Skeletal muscle tissue (tissue), 4 donors: ENCODE results near the gene IGF1R. TPM values are rescaled to one million over a fixed set of nuclear protein-coding genes. Genes with fewer than 3 reads are reported as not detected.

Experiments
- H3K27ac ChIP-seq: one replicate; pipeline ENCODE4 v1.7.0; 2013; ENCODE audit warnings: mild to moderate bottlenecking, low read depth, low read length, inconsistent platforms
- H3K27me3 ChIP-seq, 3 donors: one replicate each; pipeline ENCODE4 v1.7.0; 2013; ENCODE audit warnings: low read length in 3 of 3; ENCODE audit not compliant: control insufficient read depth in 3 of 3, insufficient read depth in 3 of 3
- H3K36me3 ChIP-seq, 3 donors: one replicate each; pipeline ENCODE4 v1.7.0; 2013; ENCODE audit warnings: low read length in 3 of 3; ENCODE audit not compliant: control insufficient read depth in 3 of 3, insufficient read depth in 3 of 3
- H3K4me1 ChIP-seq, 3 donors: one replicate each; pipeline ENCODE4 v1.7.0; 2013; ENCODE audit warnings: low read length in 3 of 3, mild to moderate bottlenecking in 3 of 3; ENCODE audit not compliant: control insufficient read depth in 3 of 3, insufficient read depth in 3 of 3
- H3K4me3 ChIP-seq, 3 donors: one replicate each; pipeline ENCODE4 v1.7.0; 2013; ENCODE audit warnings: low read length in 3 of 3
- H3K9ac ChIP-seq, 3 donors: one replicate each; pipeline ENCODE4 v1.7.0; 2013; ENCODE audit warnings: low read length in 3 of 3, mild to moderate bottlenecking in 3 of 3, moderate library complexity in 2 of 3, low read depth in 1 of 3
- H3K9me3 ChIP-seq, 3 donors: one replicate each; pipeline ENCODE4 v1.7.0; 2013; ENCODE audit warnings: low read length in 3 of 3; ENCODE audit not compliant: control insufficient read depth in 3 of 3
- total RNA-seq: library from RNA; depleted of rRNA; stranded (reverse); fragments of >200 nt; gene quantifications from one replicate; pipeline ENCODE4 v1.2.3, GENCODE V29; 2014
- donor health status: Osteomylitis.

The IGF1R gene
- total RNA-seq, 1 donor from 2014 or later: 25.6 TPM

DNA sequence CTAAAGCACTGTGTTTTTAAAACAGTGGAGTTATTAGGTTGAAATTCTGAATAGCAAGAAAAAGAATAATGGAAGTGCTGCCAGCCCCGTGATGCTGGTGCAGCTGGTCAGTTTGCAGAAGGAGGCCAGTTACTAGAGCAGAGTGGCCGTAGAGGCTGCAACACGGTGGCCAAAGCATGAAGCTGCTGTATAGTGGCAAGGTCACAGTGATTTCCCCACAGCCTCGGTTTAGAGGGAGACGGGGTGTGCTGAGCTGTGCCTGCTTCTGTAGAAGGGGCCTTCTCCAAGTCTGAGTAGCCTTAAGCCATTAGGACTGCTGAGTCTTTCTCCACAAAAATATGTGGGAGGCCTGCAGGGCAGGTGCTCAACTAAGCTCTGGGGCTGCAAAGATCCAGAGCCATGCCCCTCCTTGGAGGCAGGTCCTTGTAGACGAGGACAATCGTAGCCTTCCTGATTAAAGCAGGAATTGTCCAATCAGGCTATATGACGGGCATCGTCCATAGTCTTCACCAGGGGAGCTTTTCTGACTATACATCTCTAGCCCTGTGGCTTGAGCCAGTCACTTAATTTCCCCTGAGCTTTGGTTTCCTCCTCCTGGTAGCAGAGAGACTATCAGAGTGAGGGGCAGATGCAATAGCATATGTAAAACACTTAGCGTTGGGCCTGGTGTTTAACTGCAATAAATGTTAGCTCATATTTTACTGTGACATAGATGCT, 207.6 kb downstream of the IGF1R start:
- no peak overlapping the region for H3K9ac ChIP-seq
- H3K36me3 ChIP-seq: no peaks in the 10 kb centered on the region
- H3K27me3 ChIP-seq: no peaks in the 10 kb centered on the region
- peaks cover 19 to 48% (median 31%) of the 10 kb centered on the region in 3 donors for H3K4me1 ChIP-seq
- H3K9me3 ChIP-seq: no peaks in the 10 kb centered on the region
- no peak overlapping the region for H3K27ac ChIP-seq
- H3K4me3 ChIP-seq: no peak overlapping the region

DNA sequence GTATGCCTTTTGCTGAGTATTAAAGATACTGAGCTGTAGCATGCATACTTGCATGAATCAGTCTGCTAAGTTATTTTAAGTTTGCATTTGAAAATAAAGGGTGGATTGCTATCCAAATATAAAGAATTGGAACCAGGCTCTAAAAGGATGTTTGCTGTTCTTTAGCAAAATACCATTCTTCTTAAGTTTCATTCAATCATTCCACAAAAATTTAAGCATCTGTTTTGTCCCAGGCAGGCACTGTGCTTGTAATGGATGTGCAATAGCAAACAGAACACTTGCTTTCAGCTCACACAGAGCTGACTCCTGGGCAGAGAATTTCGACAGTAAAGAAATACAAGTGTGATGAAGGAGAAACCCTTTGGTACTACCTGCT, 208.2 kb downstream of the IGF1R start:
- H3K9me3 ChIP-seq: no peaks in the 10 kb centered on the region
- H3K27me3 ChIP-seq: no peaks in the 10 kb centered on the region
- H3K4me1 ChIP-seq: peaks cover 14 to 43% (median 25%) of the 10 kb centered on the region in 3 donors
- H3K9ac ChIP-seq: no peak overlapping the region
- no peaks in the 10 kb centered on the region for H3K36me3 ChIP-seq
- no peak overlapping the region for H3K4me3 ChIP-seq
- H3K27ac ChIP-seq: no peak overlapping the region

DNA sequence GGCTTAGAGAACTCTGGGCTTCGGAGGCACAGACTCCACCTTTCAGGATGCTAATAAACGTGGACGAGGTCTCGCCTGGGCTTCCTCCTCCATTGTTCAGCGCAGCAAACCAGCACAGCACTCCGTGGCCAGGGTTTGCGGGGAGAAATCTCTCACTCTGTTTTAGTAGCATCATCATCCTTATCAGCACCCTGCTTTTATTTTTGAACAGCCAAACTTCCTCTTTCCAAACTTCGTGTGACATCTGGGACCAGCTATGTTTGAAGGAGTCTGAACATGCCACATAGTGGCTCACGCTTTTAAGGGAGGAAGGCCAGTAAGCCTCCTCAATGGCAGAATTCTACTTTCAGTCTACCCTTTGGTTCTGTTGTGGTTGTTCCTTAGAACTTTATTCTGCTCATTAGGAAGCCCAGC, 210.3 kb downstream of the IGF1R start:
- Histone ChIP-seq H3K4me3 (no peak overlapping the region), H3K9me3 (no peaks in the 10 kb centered on the region), H3K36me3 (no peaks in the 10 kb centered on the region), H3K9ac (no peak overlapping the region), H3K27me3 (no peaks in the 10 kb centered on the region), H3K4me1 (peaks cover 2 to 25% (median 11%) of the 10 kb centered on the region in 3 donors), H3K27ac (no peak overlapping the region)

DNA sequence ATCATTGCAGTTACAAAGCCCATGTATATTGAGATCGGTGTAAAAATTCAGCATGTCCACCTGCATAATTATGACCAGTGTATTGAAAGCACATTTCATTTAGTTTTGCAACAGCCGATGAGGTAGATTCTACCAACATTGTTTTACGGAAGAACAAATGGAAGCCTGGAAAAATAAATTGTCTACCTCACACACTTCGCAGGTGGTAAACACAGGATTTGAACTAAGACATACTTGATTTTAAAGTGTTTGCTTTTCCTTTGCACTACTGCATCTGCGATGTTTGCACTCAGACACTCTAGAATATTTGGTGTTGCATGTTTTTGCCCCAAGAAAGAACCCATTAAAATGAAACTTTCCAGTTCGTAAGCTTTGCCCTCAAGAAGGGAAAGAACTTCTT, 210.8 kb downstream of the IGF1R start:
- H3K4me3 ChIP-seq: no peak overlapping the region
- H3K27me3 ChIP-seq: no peaks in the 10 kb centered on the region
- H3K36me3 ChIP-seq: no peaks in the 10 kb centered on the region
- H3K4me1 ChIP-seq: peaks cover 0 to 20% (median 8%) of the 10 kb centered on the region in 3 donors
- no peak overlapping the region for H3K9ac ChIP-seq
- no peak overlapping the region for H3K27ac ChIP-seq
- no peaks in the 10 kb centered on the region for H3K9me3 ChIP-seq

DNA sequence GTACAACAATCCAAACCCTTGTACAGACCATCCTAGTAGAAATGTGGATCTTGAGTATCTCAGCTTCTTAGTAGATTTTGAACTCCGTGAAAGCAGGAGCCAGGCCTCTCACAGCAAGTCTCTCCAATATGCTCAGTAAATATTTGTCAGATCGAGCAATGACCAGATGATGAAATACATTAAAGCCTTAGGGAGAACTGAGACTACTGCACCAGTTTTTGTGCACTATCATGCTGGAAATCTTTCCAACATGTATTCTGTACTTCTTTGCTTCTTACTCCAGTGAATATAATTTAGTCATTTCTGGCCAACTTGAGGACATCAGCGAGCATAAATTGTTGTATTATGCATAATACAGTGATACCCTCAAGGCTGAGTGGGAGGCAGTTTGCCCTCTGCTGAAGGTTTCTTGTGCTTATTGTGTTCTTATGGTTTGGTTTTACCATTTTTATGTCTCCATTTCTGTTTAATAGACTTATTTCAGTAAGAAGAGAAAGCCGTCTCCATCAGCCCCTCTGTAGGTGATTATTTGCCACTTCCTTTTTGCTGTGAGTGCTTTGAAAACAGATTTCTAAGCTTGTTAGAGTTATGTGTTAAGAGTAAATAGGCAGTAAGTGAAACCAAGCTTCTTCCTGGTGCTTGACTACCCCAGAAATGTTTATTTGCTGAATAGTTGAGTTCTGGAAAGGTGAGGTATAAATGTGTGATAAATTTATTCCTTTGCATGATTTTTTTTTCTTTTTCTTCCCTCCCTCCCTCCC, 212.1 kb downstream of the IGF1R start:
- no peaks in the 10 kb centered on the region for H3K9me3 ChIP-seq
- H3K27me3 ChIP-seq: no peaks in the 10 kb centered on the region
- peaks cover 0 to 8% (median 8%) of the 10 kb centered on the region in 3 donors for H3K4me1 ChIP-seq
- no peak overlapping the region for H3K27ac ChIP-seq
- no peak overlapping the region for H3K9ac ChIP-seq
- H3K36me3 ChIP-seq: no peaks in the 10 kb centered on the region
- H3K4me3 ChIP-seq: no peak overlapping the region

DNA sequence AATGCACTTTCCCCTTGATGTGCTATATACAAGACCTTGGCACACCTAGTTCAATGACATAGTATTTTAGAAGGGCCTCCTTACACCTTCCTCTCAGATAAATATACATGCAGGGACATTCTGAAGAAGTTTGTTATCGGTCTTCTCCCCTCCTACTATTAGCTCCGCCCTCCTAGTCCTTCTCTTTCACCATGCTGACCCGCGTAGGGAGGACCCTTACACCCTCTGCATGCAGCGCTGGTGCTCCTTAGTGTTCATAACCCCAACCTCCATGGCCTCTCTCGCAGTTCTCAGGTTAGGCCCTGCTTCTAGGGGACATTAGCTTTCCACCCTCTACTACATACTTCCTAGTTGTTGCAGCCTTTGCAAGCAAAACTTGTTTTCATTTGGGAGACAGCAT, 212.8 kb downstream of the IGF1R start:
- H3K27ac ChIP-seq: no peak overlapping the region

DNA sequence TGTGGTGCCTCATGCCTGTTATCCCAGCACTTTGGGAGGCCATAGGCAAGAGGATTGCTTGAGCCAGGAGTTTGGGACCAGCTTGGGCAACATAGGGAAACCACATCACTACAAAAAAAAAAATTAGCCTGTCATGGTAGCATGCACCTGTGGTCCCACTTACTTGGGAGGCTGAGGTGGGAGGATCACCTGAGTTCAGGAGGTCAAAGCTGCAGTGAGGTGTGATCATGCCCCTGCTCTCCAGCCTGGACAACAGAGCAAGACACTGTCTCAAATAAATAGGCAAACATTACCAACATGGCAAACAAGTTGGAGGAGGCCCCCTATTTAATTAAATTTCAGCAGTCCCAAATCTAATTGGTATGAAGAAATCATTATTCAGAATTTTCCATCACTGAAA, 215.6 kb downstream of the IGF1R start:
- no peak overlapping the region for H3K4me3 ChIP-seq
- no peaks in the 10 kb centered on the region for H3K9me3 ChIP-seq
- no peaks in the 10 kb centered on the region for H3K36me3 ChIP-seq
- H3K9ac ChIP-seq: no peak overlapping the region
- no peak overlapping the region for H3K27ac ChIP-seq
- peaks cover 0 to 3% (median 0%) of the 10 kb centered on the region in 3 donors for H3K4me1 ChIP-seq
- H3K27me3 ChIP-seq: no peaks in the 10 kb centered on the region

More for the DNA sequence above, 212.8 kb downstream of the IGF1R start:
- no peaks in the 10 kb centered on the region for H3K9me3 ChIP-seq
- no peak overlapping the region for H3K4me3 ChIP-seq
- no peaks in the 10 kb centered on the region for H3K27me3 ChIP-seq
- H3K9ac ChIP-seq: no peak overlapping the region
- no peaks in the 10 kb centered on the region for H3K36me3 ChIP-seq
- H3K4me1 ChIP-seq: peaks cover 0 to 3% (median 2%) of the 10 kb centered on the region in 3 donors

DNA sequence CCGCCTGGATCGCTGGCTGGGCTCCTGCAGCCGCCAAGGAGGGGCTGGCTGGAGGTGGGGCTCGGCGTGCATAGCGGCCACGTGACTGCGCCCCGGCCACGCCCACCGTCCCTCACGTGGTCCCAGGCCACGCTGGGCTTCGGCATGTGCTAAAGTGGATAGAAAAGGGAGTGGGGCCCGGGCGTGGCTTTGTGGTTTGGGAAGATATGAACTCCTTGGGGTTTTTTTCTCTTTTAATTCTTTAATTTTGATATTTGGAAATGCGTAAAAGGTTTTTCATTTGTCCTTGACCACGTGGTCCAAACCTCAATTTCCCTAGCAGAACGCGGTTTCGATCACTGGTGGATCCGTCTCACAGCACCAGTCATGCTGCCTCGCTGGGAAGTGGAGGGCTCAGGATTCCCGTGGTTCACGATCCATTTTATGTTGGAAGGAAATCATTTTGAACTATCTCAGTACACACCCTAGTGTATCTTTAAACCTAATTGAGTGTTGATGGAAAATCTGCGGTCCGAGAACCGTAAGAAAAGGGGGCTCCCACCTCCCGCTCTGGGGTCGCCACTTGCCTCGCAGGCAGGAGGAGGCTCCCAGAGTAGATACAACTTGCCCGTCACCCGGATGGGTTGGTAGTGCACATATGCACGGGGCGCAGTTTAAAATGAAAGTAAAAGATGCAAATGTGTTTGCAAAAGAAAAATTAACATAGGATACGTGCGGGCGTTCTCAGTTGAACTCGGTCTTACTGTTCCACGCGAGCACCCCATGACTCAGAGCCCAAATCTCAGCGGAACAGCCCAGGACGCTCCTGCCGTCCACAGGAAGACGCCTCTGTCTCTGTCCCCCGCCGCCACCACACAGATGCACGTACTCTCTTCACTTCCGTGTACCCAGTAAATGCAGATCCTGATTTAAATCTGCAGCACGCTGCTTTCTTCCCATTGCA, 217.3 kb downstream of the IGF1R start:
- Histone ChIP-seq H3K4me3 (peak overlapping the region; percentile 71 to 82 (median 78)), H3K36me3 (no peaks in the 10 kb centered on the region), H3K27ac (peak overlapping the region; percentile 70), H3K9ac (peak overlapping the region in 2 of 3 donors; percentile 66 to 77), H3K27me3 (no peaks in the 10 kb centered on the region), H3K4me1 (peaks cover 6 to 8% (median 7%) of the 10 kb centered on the region in 3 donors), H3K9me3 (no peaks in the 10 kb centered on the region)

DNA sequence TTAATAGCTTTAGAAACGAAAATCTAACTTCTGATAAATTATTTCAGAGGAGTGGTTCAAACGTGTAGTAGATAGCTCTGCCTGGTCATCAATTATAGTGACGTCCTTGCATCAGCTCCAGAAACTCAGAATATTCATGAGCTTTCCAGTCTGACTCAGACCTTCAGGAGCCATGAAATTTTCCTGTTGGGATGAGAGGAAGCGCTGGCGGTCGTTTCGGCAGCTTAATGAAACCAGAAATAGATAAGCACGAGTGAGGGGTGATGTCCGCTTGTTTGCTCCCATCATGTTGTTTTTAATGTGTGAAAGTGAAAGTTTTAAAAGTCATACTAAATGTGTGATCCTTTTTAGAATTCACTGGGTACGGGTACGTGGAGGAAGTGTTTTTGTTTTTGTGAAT, 218.2 kb downstream of the IGF1R start:
- peak overlapping the region in 2 of 3 donors; percentile 51 to 77 for H3K9ac ChIP-seq
- H3K36me3 ChIP-seq: no peaks in the 10 kb centered on the region
- H3K27me3 ChIP-seq: no peaks in the 10 kb centered on the region
- H3K4me1 ChIP-seq: peaks cover 6 to 10% (median 8%) of the 10 kb centered on the region in 3 donors
- peak overlapping the region; percentile 70 for H3K27ac ChIP-seq
- H3K9me3 ChIP-seq: no peaks in the 10 kb centered on the region
- peak overlapping the region; percentile 19 to 82 (median 78) for H3K4me3 ChIP-seq
